Panc1 (cell line): ENCODE results near the gene MOB1A. TPM values are rescaled to one million over a fixed set of nuclear protein-coding genes. Genes with fewer than 3 reads are reported as not detected.

Experiments used
- ATAC-seq: fragments of 200-7000 bp; cut with Tn5 transposase; 2 replicates; pipeline ENCODE4 v1.9.1; 2020; ENCODE audit warnings: mild to moderate bottlenecking, moderate library complexity
- BruUV-seq: library from RNA; stranded (reverse); fragments of 400-500 nt; replicated peaks from 2 replicates; lab custom pipeline; 2021; lab: Mats Ljungman, UMichigan
- CTCF ChIA-PET: fragments of 300-600 bp; sonication (Branson Sonifier 250); formaldehyde crosslinking; loops from one replicate; lab custom pipeline; 2022; ENCODE audit warnings: antibody characterized with exemption; lab: Charles Lee
- POLR2A ChIA-PET: fragments of 300-600 bp; sonication (Branson Sonifier 250); formaldehyde crosslinking; loops from one replicate; lab custom pipeline; 2022; ENCODE audit warnings: antibody characterized with exemption; lab: Charles Lee
- DNase-seq: peaks from one replicate; pipeline ENCODE4 v3.0.0-alpha.2; 2010; ENCODE audit warnings: low read depth, low spot score
- H3K27ac ChIP-seq: 2 replicates; pipeline ENCODE4 v1.5.1; 2011; ENCODE audit warnings: mild to moderate bottlenecking, low read length, inconsistent platforms
- H3K27me3 ChIP-seq: fragments of 200-500 bp; sonication (Bioruptor generic); 2 replicates; pipeline ENCODE4 v1.6.0; 2014; ENCODE audit warnings: low read length, inconsistent platforms; ENCODE audit not compliant: control insufficient read depth, insufficient read depth
- H3K36me3 ChIP-seq: fragments of 200-500 bp; sonication (Bioruptor generic); 2 replicates; pipeline ENCODE4 v1.5.1; 2014; ENCODE audit warnings: inconsistent platforms, mild to moderate bottlenecking, low read length, moderate library complexity; ENCODE audit not compliant: control insufficient read depth, insufficient read depth
- H3K4me1 ChIP-seq: 2 replicates; pipeline ENCODE4 v1.5.1; 2011; ENCODE audit warnings: inconsistent platforms, mild to moderate bottlenecking, low read length, moderate library complexity; ENCODE audit not compliant: control insufficient read depth, insufficient read depth
- H3K4me3 ChIP-seq, 2 experiments: 2 replicates each; pipeline ENCODE4 v1.5.1; 2011 to 2012; ENCODE audit warnings: low read depth in 2 of 2, low read length in 2 of 2, mild to moderate bottlenecking in 2 of 2, inconsistent platforms in 1 of 2, moderate library complexity in 1 of 2
- H3K9me3 ChIP-seq: fragments of 200-500 bp; sonication (Bioruptor generic); 2 replicates; pipeline ENCODE4 v1.5.1; 2014; ENCODE audit warnings: low read depth, mild to moderate bottlenecking, inconsistent platforms, low read length, moderate library complexity; ENCODE audit not compliant: control insufficient read depth, insufficient read depth
- CTCF ChIP-seq: fragments of 450-650 bp; IDR thresholded peaks from 2 replicates; pipeline ENCODE4 v1.5.1; 2017; ENCODE audit warnings: mild to moderate bottlenecking
- POLR2AphosphoS5 ChIP-seq: IDR thresholded peaks from 2 replicates; pipeline ENCODE4 v1.6.1; 2012; ENCODE audit warnings: mild to moderate bottlenecking, low read depth, low read length, moderate library complexity
- REST ChIP-seq, 2 experiments: IDR thresholded peaks; 2 replicates each; pipeline ENCODE4 v1.6.1; 2011 to 2012; ENCODE audit warnings: low read depth in 2 of 2, control low read depth in 1 of 2, low read length in 1 of 2, mild to moderate bottlenecking in 1 of 2, moderate library complexity in 1 of 2; ENCODE audit not compliant: insufficient read depth in 1 of 2
- SIN3A ChIP-seq: IDR thresholded peaks from 2 replicates; pipeline ENCODE4 v1.6.1; 2012; ENCODE audit warnings: low read depth, mild to moderate bottlenecking, low read length, moderate library complexity, borderline replicate concordance; ENCODE audit not compliant: insufficient read depth
- TCF7L2 ChIP-seq: IDR thresholded peaks from 2 replicates; pipeline ENCODE4 v1.6.1; 2011; ENCODE audit warnings: mild to moderate bottlenecking, low read depth, low read length, inconsistent platforms
- in situ Hi-C: cut with HindIII; loops from 2 replicates; pipeline ENCODE4 v1.10.0; 2016; ENCODE audit warnings: low sequenced_read_pairs, low pct_unique_long_range_greater_than_20kb
- intact Hi-C: fragments of 100-400 bp; cut with micrococcal nuclease; formaldehyde crosslinking; loops from one replicate; pipeline ENCODE4 v1.10.0; 2022; ENCODE audit not compliant: unreplicated experiment
- total RNA-seq: library from RNA; stranded (reverse); gene quantifications from one replicate; pipeline ENCODE4 v1.2.1, GENCODE V29; 2021; ENCODE audit not compliant: unreplicated experiment

The MOB1A gene
- total RNA-seq, 1 experiment from 2014 or later = 184 TPM

GRCh38 chr2:74219846-74220486, 41.3 kb upstream of the MOB1A start:
- ChIA-PET CTCF (no interaction called here), POLR2A (no interaction called here)
- Histone ChIP-seq H3K27ac (no peak overlapping the region), H3K4me3 (no peak overlapping the region), H3K36me3 (peaks cover 25% of the 10 kb centered on the region), H3K4me1 (no peaks in the 10 kb centered on the region; the same call in 1 of the 2 replicates), H3K9me3 (no peaks in the 10 kb centered on the region), H3K27me3 (no peaks in the 10 kb centered on the region)
- BruUV-seq = no TSS peak
- DNase-seq = no peak
- intact Hi-C loops (no loop called here), in situ Hi-C loops (no loop called here)
- ATAC-seq = no peak
- TF ChIP-seq REST (IDR thresholded peaks at IDR 0.05; ENCODE audit: insufficient read depth in 1 of 2, low read depth in 2 of 2, low read length in 1 of 2) (no peak), TCF7L2 (no peak), SIN3A (no peak), CTCF (no peak), POLR2AphosphoS5 (no peak)

- ChIA-PET POLR2A (no interaction called here), CTCF (no interaction called here)
These were observed 38.0 kb upstream of the MOB1A start for GRCh38 chr2:74216642-74217041.

More at GRCh38 chr2:74216642-74217041, 38.0 kb upstream of the MOB1A start:
- Histone ChIP-seq H3K4me1 (no peaks in the 10 kb centered on the region; the same call in 1 of the 2 replicates), H3K27ac (no peak overlapping the region), H3K36me3 (peaks cover 44% of the 10 kb centered on the region), H3K9me3 (no peaks in the 10 kb centered on the region), H3K27me3 (no peaks in the 10 kb centered on the region), H3K4me3 (no peak overlapping the region)
- intact Hi-C loops = no loop called here
- BruUV-seq = no TSS peak
- ATAC-seq (no peak), DNase-seq (no peak)
- in situ Hi-C loops = no loop called here
- TF ChIP-seq CTCF (no peak), SIN3A (no peak), TCF7L2 (no peak), POLR2AphosphoS5 (no peak), REST (IDR thresholded peaks at IDR 0.05; ENCODE audit: insufficient read depth in 1 of 2, low read depth in 2 of 2, low read length in 1 of 2) (no peak)
